HepG2 (cell line): ENCODE results near the gene HMGN1.

Experiments used
- AKAP8 ChIP-seq: sonication (generic); formaldehyde crosslinking; IDR thresholded peaks from 2 replicates; pipeline ENCODE4 v1.5.1; 2020; ENCODE audit warnings: mild to moderate bottlenecking, missing genetic modification reagents
- JARID2 ChIP-seq: sonication (generic); formaldehyde crosslinking; IDR thresholded peaks from 2 replicates; pipeline ENCODE4 v1.8.1; 2023; ENCODE audit warnings: missing genetic modification reagents, inconsistent platforms; ENCODE audit not compliant: insufficient replicate concordance
- JUND ChIP-seq: sonication (generic); formaldehyde crosslinking; IDR thresholded peaks from 2 replicates; pipeline ENCODE4 v1.8.0; 2022; ENCODE audit warnings: mild to moderate bottlenecking, missing genetic modification reagents
- NFE2L1 ChIP-seq: sonication (generic); formaldehyde crosslinking; IDR thresholded peaks from 2 replicates; pipeline ENCODE4 v1.4.0; 2020; ENCODE audit warnings: missing genetic modification reagents, mild to moderate bottlenecking, borderline replicate concordance
- PBX3 ChIP-seq: sonication (generic); formaldehyde crosslinking; IDR thresholded peaks from 2 replicates; pipeline ENCODE4 v1.8.1; 2023; ENCODE audit warnings: missing genetic modification reagents, inconsistent platforms, borderline replicate concordance
- POLR2AphosphoS2 ChIP-seq: IDR thresholded peaks from 2 replicates; pipeline ENCODE4 v1.6.1; 2011; ENCODE audit warnings: low read depth, low read length, improper control_type of control experiment
- PRDM4 ChIP-seq: sonication (generic); formaldehyde crosslinking; IDR thresholded peaks from 2 replicates; pipeline ENCODE4 v1.9.0; 2021; ENCODE audit warnings: missing genetic modification reagents, borderline replicate concordance
- RAD21 ChIP-seq: fragments of 450-650 bp; formaldehyde crosslinking; IDR thresholded peaks from 2 replicates; pipeline ENCODE4 v1.5.0; 2020; ENCODE audit warnings: mild to moderate bottlenecking
- REST ChIP-seq, 2 experiments: IDR thresholded peaks; 2 replicates each; pipeline ENCODE4 v1.6.1; 2011 to 2012; ENCODE audit warnings: low read length in 2 of 2, borderline replicate concordance in 1 of 2, low read depth in 1 of 2, mild to moderate bottlenecking in 1 of 2, moderate library complexity in 1 of 2
- THAP7 ChIP-seq: sonication (generic); formaldehyde crosslinking; IDR thresholded peaks from 2 replicates; pipeline ENCODE4 v1.8.1; 2023; ENCODE audit warnings: mild to moderate bottlenecking, missing genetic modification reagents
- TF ChIP-seq, protein P1 (sequence below): sonication (generic); formaldehyde crosslinking; IDR thresholded peaks from 2 replicates; pipeline ENCODE4 v1.5.0; 2020; ENCODE audit warnings: mild to moderate bottlenecking, missing genetic modification reagents, moderate library complexity
- TF ChIP-seq, protein P2 (sequence below): sonication (generic); formaldehyde crosslinking; IDR thresholded peaks from 2 replicates; pipeline ENCODE4 v1.4.0; 2020; ENCODE audit warnings: mild to moderate bottlenecking, missing genetic modification reagents
- TF ChIP-seq, protein P3 (sequence below): sonication (generic); formaldehyde crosslinking; conservative IDR thresholded peaks from 2 replicates; pipeline ENCODE4 v1.4.0; 2020; ENCODE audit warnings: missing genetic modification reagents

- TF ChIP-seq AKAP8 (CRISPR knock-in tag) (no peak), REST (IDR thresholded peaks at IDR 0.05; ENCODE audit: borderline replicate concordance in 1 of 2, low read depth in 1 of 2, low read length in 2 of 2) (no peak), JARID2 (CRISPR knock-in tag) (no peak), NFE2L1 (CRISPR knock-in tag) (no peak), THAP7 (CRISPR knock-in tag) (no peak), PRDM4 (CRISPR knock-in tag) (no peak), JUND (CRISPR knock-in tag) (no peak), POLR2AphosphoS2 (no peak), RAD21 (no peak), PBX3 (no peak)
- TF ChIP-seq, protein P1, sequence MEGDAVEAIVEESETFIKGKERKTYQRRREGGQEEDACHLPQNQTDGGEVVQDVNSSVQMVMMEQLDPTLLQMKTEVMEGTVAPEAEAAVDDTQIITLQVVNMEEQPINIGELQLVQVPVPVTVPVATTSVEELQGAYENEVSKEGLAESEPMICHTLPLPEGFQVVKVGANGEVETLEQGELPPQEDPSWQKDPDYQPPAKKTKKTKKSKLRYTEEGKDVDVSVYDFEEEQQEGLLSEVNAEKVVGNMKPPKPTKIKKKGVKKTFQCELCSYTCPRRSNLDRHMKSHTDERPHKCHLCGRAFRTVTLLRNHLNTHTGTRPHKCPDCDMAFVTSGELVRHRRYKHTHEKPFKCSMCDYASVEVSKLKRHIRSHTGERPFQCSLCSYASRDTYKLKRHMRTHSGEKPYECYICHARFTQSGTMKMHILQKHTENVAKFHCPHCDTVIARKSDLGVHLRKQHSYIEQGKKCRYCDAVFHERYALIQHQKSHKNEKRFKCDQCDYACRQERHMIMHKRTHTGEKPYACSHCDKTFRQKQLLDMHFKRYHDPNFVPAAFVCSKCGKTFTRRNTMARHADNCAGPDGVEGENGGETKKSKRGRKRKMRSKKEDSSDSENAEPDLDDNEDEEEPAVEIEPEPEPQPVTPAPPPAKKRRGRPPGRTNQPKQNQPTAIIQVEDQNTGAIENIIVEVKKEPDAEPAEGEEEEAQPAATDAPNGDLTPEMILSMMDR (CRISPR knock-in tag) = no peak
- TF ChIP-seq, protein P2, sequence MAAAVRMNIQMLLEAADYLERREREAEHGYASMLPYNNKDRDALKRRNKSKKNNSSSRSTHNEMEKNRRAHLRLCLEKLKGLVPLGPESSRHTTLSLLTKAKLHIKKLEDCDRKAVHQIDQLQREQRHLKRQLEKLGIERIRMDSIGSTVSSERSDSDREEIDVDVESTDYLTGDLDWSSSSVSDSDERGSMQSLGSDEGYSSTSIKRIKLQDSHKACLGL (CRISPR knock-in tag) = no peak
- TF ChIP-seq, protein P3, sequence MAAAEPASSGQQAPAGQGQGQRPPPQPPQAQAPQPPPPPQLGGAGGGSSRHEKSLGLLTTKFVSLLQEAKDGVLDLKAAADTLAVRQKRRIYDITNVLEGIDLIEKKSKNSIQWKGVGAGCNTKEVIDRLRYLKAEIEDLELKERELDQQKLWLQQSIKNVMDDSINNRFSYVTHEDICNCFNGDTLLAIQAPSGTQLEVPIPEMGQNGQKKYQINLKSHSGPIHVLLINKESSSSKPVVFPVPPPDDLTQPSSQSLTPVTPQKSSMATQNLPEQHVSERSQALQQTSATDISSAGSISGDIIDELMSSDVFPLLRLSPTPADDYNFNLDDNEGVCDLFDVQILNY = no peak
These were observed 2.1 kb downstream of the HMGN1 start for GRCh38 chr21:39346671-39347331.
